OCI-M2 (cell line): ENCODE measurements around the gene PTPRM.

Source experiments
- DNase-seq: peaks from one replicate; lab custom pipeline; 2025; ENCODE audit not compliant: unreplicated experiment; lab: John Stamatoyannopoulos, UW

Gene PTPRM

GRCh38 chr18:8081872-8082553, 514.9 kb downstream of the PTPRM start:
- no peak for DNase-seq

- no peak for DNase-seq
These were observed 517.0 kb downstream of the PTPRM start for GRCh38 chr18:8084160-8084559.

DNA sequence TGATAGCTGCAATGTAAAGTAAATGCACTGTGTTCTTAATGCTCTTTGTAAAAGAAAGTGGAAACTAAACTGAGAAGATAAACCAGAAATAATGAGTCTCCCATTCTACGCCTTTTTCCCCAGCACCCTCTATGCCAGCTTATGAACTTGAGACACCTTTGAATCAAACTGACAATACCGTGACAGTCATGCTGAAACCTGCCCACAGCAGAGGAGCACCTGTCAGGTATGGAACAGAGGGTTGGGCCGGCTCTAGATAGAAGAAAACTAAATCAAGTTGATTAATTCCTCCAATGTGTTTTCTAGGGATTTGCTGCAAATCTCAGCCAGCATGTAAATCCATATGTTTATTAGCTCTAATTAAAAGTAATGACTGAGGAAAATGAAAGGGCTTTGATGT, 521.5 kb downstream of the PTPRM start:
- no peak for DNase-seq

DNA sequence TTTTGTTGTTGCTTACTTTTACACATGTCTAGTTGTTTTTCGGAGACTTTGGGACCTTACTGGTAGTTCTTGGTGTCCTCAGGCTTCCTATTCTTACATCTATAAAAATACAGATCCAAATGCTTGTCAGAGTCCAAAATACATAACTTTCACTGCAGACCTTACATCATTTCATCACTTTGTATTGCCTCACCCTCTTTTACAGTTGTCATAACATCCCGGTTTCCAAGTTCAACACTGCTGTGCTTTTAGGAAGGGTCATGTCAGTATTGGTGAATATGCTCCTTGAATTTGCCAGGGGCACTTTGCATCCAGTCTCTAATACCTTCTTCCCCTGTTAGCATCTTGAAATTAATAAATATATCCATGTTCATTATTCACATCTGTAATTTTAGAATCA, 523.9 kb downstream of the PTPRM start:
- DNase-seq: no peak

DNA sequence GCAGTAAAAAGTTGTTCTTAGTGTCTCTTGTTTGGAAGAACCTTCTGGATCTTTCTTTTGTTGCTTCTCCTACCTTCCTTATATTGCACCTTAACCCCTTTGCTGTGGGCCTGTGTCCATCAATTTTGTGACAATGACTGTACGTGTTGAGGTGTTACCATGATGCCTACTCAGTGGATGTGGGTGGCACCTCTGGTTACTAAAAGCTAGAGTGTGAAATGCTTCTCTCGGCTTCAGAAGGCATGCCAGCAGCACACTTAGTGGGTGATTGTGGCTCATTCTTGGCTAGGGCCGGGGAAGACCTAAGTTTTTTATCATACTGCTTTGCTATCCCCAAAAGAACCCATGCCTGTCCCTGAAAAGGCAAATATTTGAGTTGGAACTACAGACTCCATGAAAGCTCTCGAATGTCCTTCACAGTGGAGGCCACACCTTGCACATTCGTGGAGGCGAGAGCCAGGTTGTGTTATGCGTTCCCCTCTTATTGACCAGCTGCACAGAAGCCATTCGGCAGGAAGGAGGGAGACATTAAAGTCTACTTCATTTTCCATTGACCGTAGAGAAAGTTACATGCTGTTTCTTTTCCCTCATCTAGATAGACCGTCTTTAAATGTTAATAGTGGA, 528.9 kb downstream of the PTPRM start:
- no peak for DNase-seq

DNA sequence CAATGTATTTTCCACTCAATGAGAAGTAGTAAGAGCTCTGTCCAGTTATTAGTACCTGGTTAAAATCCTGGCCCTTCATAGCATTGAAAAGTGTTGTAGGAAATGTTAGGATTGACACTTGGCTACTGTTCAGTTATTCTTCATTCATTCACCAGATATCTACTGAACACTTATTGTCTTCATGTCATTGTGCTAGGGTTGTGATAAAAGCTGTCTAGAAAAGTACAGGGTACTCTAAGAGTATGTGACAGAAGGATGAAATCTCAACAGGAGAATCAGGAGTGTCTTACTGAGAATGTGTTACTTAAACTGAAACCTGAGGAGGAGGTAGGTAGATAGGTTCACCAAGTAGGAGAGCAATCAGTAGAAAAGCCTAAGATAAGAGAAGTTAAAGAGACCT, 530.3 kb downstream of the PTPRM start:
- DNase-seq: no peak

GRCh38 chr18:8097927-8098326, 530.8 kb downstream of the PTPRM start:
- DNase-seq: no peak

DNA sequence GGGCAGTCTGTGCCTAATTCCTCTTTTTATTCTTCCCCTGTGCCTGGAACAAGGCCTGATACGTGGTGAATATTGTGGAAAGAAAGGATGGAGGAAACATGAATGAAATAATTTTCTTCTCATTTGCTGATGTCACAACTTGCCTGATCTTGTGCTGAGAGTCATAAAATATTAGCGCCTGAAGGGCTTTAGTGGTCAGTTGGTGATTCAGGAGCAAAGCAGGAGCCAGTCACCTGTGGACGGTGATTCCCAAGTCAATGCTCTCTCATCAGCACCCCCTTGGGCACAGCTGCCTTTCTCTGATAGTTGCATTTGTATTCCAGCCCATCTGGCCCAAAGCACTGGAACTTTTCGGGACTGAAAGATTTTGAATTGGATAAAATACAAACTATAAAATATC, 539.5 kb downstream of the PTPRM start:
- DNase-seq: no peak

DNA sequence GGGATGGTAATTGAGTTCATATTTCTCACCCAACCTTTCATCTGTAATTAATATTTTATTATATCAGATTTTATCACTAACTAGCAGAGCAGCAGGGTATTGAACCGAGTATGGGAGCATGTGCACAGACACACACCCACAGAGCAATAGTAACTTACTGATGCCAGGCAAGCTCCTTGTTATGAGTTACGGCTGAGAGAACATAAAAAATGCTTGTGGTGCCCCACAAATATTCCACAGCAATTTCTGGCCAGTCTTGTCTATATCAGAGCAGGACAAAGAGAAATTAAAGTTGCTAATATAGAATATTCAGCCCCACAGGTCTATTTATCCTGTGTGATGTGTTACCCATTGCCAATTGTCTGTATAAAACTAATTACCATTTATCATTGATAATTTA, 540.3 kb downstream of the PTPRM start:
- DNase-seq: no peak

- DNase-seq: no peak
These were observed 547.4 kb downstream of the PTPRM start for GRCh38 chr18:8114480-8114879.

- DNase-seq: no peak
These were observed 549.4 kb downstream of the PTPRM start for GRCh38 chr18:8116341-8117005.

GRCh38 chr18:8117006-8117371, 549.9 kb downstream of the PTPRM start:
- DNase-seq: no peak

GRCh38 chr18:8121101-8121500, 554.0 kb downstream of the PTPRM start:
- no peak for DNase-seq

GRCh38 chr18:8121942-8122480, 554.9 kb downstream of the PTPRM start:
- no peak for DNase-seq

- DNase-seq: no peak
These were observed 557.4 kb downstream of the PTPRM start for GRCh38 chr18:8124232-8125146.

DNA sequence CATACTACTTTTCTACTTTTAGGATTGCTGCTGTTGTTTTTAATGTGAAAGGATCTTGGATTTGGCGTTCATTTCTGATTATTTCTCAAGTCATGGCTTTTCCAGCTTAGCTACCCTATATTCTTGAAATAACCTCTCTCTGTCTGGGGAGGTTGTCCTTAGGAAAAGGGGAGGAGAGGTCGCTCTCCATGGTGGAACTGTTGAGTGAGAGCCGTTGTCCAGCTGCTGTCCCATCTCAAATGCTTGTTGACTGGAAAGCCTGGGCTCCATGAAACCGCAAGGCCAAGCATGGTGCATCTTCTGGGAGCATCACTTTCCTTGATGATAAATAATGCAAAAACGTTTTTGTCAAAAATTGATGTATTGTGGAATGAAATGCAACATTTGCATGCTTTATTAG, 563.0 kb downstream of the PTPRM start:
- no peak for DNase-seq

DNA sequence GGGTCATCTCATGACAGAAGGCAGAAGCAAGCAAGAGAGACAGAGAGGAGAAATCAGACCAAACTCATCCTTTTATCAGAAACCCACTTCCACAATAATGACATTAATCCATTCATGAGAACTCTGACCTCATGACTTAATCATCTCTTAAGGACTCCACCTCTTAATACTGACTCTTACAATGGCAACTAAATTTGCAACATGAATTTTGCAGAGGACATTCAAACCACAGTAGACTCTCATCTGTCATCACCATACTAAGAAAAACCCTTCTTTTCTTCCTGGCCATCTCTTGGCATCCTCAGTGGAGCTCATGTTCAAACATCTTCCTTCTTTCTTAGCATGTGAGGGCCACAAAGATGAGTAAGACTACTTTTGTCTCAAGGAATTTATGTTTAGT, 565.9 kb downstream of the PTPRM start:
- DNase-seq: no peak

- DNase-seq: no peak
These were observed 566.8 kb downstream of the PTPRM start for GRCh38 chr18:8133888-8134287.

DNA sequence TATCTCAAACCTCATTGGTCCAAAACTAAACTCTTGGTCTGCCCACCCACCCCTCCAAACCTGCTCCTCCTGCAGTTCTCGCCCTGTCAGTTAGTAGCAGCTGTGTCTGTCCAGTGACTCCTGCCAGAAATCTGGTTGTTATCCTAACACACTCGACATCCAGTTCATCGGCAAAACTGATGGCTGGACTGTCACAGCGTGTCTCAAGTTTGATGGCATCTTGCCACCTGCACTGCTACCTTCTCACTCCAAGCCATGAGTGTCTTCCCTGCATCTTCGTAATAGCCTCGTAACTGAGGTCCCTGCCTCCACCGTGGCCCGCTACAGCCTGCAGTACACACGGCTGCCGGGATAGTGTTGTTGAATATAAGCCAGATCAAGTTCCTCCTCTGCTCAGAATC, 572.0 kb downstream of the PTPRM start:
- no peak for DNase-seq

DNA sequence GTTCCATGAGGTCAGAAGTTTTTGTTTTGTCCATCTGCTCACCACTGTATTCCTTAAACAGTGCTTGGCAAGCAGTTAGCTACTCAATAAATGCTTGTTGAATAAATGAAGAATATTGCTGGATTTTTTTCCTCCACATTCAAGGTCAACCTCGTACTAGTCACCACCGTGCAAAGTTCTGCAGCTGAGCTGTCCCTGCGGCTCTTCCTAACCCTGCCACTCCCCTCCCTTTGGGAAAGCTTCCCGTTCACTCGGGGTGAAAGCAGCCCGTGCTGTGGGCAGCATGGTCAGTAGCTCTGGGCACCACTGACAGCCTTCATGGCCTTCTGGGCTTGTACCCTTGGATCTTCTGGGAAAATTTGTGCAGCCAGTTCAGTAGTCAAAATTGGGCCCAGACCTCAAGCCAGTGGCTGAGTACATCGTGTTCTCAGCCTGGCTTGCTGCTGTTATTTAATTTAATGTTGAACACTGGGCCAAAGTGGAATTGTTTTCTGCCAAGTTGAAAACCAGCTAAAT, 572.8 kb downstream of the PTPRM start:
- DNase-seq: no peak
